HFFc6 (cell line): ENCODE measurements around the gene MNAT1. TPM values are rescaled to one million over a fixed set of nuclear protein-coding genes. Genes with fewer than 3 reads are reported as not detected.

Source experiments
- DNase-seq: peaks from one replicate; pipeline ENCODE4 v3.0.0-alpha.2; 2018
- H3K27ac Mint-ChIP-seq: 2 replicates; pipeline ENCODE4 v1.8.0; 2020; ENCODE audit warnings: mild to moderate bottlenecking, mixed read lengths
- H3K27me3 Mint-ChIP-seq: 2 replicates; pipeline ENCODE4 v1.8.0; 2021; ENCODE audit warnings: mild to moderate bottlenecking, moderate library complexity, mixed read lengths; ENCODE audit not compliant: insufficient read depth
- H3K36me3 Mint-ChIP-seq: 2 replicates; pipeline ENCODE4 v1.8.0; 2021; ENCODE audit warnings: low read depth, mixed read lengths
- H3K4me1 Mint-ChIP-seq: 2 replicates; pipeline ENCODE4 v1.8.0; 2020; ENCODE audit warnings: low read depth, mixed read lengths
- H3K4me3 Mint-ChIP-seq: 2 replicates; pipeline ENCODE4 v1.8.0; 2020; ENCODE audit warnings: mild to moderate bottlenecking, moderate library complexity, mixed read lengths
- H3K9me3 Mint-ChIP-seq: 2 replicates; pipeline ENCODE4 v1.8.0; 2020; ENCODE audit warnings: mild to moderate bottlenecking, mixed read lengths
- total RNA-seq, 6 experiments: library from RNA; stranded (reverse); fragmentation: NEBNext Ultra II Directional; extraction: Animal tissue kit (Norgen Biotek cat#: 25700); gene quantifications; 2 replicates in 1 of 6; 3 replicates in 5 of 6; pipeline ENCODE4 v1.2.3, GENCODE V29; 2021
- TF ChIP-seq, protein P1 (sequence below): fragments of 200-600 bp; sonication (generic); IDR thresholded peaks from 2 replicates; pipeline ENCODE4 v1.5.0; 2021; ENCODE audit warnings: antibody characterized with exemption, mild to moderate bottlenecking

MNAT1 gene
- total RNA-seq, 6 experiments from 2014 or later: 55.8 to 69.4 (median 58.7) TPM

DNA sequence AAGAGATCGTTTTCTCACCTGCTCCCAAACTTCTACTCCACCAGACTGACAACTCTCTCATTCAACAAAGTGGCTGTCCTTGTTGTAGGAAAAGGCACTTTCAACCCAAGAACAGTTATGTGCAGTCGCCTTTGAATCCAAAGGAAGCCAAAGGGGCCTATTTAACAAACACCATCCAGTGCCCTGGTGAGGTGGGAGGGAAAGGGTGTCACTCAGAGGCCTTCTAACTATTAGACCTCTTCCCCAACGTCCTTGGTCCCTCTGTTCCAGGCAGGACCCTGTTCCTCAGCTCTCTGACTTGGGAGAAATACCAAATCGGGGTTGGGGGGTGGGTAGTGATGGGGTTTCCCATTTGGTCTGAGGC is 13.6 kb upstream of the MNAT1 start:
- Mint-ChIP-seq H3K4me1 (peaks cover 31% of the 10 kb centered on the region), H3K4me3 (peak overlapping the region; percentile 98), H3K9me3 (no peaks in the 10 kb centered on the region), H3K27me3 (no peaks in the 10 kb centered on the region; the same call in 1 of the 2 replicates), H3K36me3 (peaks cover 17% of the 10 kb centered on the region; the same call in 1 of the 2 replicates), H3K27ac (peak overlapping the region; percentile 72)
- TF ChIP-seq, protein P1, sequence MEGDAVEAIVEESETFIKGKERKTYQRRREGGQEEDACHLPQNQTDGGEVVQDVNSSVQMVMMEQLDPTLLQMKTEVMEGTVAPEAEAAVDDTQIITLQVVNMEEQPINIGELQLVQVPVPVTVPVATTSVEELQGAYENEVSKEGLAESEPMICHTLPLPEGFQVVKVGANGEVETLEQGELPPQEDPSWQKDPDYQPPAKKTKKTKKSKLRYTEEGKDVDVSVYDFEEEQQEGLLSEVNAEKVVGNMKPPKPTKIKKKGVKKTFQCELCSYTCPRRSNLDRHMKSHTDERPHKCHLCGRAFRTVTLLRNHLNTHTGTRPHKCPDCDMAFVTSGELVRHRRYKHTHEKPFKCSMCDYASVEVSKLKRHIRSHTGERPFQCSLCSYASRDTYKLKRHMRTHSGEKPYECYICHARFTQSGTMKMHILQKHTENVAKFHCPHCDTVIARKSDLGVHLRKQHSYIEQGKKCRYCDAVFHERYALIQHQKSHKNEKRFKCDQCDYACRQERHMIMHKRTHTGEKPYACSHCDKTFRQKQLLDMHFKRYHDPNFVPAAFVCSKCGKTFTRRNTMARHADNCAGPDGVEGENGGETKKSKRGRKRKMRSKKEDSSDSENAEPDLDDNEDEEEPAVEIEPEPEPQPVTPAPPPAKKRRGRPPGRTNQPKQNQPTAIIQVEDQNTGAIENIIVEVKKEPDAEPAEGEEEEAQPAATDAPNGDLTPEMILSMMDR: no peak
- no peak for DNase-seq

DNA sequence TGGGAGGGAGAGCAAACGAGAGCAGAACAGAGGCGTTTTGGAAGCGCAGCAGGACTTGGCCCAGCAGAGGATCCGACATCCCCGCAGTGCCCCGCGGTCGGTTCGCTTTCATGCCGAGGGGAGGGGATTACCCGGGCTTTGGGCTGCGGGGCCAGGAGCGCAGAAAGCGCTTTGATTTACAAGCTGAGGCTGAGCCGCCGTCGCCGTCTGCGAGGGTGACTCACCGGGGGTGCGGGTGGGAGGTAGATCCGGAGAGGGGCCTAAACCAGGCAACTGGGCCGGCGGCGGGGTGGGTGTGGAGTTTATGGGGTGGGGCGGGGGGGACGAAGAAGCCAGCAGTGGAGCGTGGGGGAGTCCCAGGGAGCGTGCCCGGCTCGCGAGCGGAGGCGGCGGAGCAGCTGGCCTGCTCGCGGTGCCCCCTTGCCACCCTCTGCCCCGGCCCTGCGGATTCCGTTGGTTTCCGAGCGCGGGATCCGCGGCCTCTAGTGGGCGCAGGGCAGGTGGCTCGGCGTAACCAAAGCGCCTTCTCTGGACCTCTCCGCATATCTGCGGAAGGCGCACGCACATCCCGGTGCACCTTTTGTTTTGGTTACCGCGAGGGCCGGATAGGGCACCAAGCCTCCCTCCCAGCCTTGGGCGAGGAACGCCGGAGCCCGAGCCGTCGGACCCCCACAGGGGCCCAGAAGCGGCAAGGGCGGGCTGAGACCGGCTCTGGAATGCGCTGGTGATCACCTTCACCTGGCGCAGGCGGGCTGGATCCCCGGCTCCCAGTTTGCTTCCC is 13.0 kb upstream of the MNAT1 start:
- H3K4me1 Mint-ChIP-seq: peaks cover 31% of the 10 kb centered on the region
- peak; percentile 47 for DNase-seq
- no peaks in the 10 kb centered on the region for H3K9me3 Mint-ChIP-seq
- H3K4me3 Mint-ChIP-seq: peak overlapping the region; percentile 98
- peak overlapping the region; percentile 84 for H3K27ac Mint-ChIP-seq
- TF ChIP-seq, protein P1: peak; percentile 69
- peaks cover 17% of the 10 kb centered on the region; the same call in 1 of the 2 replicates for H3K36me3 Mint-ChIP-seq
- no peaks in the 10 kb centered on the region; the same call in 1 of the 2 replicates for H3K27me3 Mint-ChIP-seq

DNA sequence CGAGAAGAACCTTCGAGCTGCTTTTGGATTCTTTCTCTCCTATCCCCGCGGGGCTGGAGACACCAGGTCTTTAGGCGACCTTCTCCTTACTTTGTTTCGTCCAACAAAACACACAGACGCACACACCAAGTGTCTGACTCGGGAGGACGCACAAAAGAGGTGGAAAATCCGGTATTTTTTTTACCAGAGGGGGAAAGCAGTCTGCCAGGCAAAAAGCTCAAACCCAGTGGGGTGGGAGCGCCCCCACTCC is 12.5 kb upstream of the MNAT1 start:
- no peak for DNase-seq
- H3K27ac Mint-ChIP-seq: peak overlapping the region; percentile 84
- no peaks in the 10 kb centered on the region; the same call in 1 of the 2 replicates for H3K27me3 Mint-ChIP-seq
- peaks cover 31% of the 10 kb centered on the region for H3K4me1 Mint-ChIP-seq
- H3K4me3 Mint-ChIP-seq: peak overlapping the region; percentile 98
- TF ChIP-seq, protein P1: no peak
- H3K36me3 Mint-ChIP-seq: peaks cover 17% of the 10 kb centered on the region; the same call in 1 of the 2 replicates
- no peaks in the 10 kb centered on the region for H3K9me3 Mint-ChIP-seq

DNA sequence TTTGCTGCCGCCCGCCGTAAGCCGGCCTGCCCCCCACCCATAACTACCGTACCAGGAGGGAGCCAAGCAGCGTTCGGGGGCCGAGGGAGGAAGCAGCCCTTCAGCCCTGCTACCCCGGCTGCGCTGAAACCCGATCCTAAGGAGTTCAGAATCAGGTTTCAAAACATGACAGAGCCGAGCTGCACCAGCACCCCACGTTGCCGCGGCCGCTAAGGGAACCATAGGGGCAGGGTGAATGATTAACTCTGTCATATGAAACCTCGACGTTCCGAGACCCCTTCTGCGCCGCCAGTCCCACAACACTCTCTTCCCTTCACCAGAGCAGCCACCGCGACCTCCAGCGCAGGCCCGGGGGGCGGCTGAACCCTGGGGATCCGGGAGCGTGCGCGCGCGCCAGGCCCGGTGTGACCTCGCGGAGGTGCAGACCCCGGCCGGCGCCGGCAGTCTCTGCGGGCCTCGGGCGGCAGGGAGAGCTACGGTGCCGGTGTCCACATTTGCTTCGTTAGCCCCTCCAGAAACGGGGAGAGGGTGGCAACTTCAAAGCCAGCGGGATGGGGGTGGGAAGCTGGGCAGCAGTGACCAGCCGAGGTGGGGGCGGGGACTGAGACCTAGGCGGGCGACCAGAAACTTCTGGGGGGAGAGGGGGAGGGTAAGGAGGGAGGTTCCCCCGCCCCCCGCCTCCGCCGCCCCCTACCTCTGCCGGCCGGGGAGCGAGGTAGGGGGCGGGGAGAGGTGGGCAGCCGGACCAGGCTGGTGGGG is 12.0 kb upstream of the MNAT1 start:
- no peaks in the 10 kb centered on the region for H3K9me3 Mint-ChIP-seq
- peak overlapping the region; percentile 84 for H3K27ac Mint-ChIP-seq
- H3K4me1 Mint-ChIP-seq: peaks cover 31% of the 10 kb centered on the region
- peak; percentile 39 for DNase-seq
- peak overlapping the region; percentile 98 for H3K4me3 Mint-ChIP-seq
- TF ChIP-seq, protein P1: no peak
- H3K36me3 Mint-ChIP-seq: peaks cover 17% of the 10 kb centered on the region; the same call in 1 of the 2 replicates
- H3K27me3 Mint-ChIP-seq: no peaks in the 10 kb centered on the region; the same call in 1 of the 2 replicates

DNA sequence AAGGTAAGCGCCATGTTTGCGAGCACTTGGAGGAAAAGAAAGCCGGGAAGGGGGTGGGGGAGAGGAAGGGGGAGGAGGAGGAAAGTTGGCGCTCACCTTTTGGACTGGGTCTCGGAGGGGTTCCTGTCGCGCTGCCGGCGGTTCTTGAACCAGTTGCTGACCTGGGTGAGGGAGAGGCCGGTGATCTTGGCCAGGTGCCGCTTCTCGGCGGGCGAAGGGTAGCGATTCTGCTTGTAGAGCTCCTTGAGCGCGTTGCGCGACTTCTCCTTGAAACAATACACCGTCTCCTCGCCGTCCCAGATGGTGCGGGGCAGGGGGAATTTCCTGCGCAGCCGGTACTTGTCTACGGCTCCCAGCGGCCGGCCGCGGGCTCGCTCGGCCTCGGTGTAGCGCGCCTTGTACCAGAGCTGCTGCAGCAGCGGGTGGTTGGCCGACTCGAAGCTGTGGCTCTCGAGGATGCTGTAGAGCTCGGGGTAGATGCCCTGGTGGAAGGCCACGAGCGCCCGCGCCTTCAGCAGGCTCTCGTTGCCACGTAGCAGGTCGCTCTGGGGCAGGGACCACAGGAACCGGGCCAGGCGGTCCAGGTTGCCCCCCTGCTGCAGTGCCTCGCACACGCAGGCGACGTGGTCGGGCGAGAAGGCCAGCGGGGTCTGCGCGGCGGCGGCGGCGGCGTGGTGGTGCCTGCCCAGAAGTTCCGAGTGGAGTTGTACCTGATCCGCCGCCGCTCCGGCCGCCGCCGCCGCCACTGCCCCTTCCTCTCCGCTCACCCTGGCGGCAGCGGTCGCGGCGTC is 11.2 kb upstream of the MNAT1 start:
- Mint-ChIP-seq H3K27ac (peak overlapping the region; percentile 97), H3K4me3 (peak overlapping the region; percentile 98)
- TF ChIP-seq, protein P1: no peak

More for the DNA sequence above, 11.2 kb upstream of the MNAT1 start:
- H3K9me3 Mint-ChIP-seq: no peaks in the 10 kb centered on the region
- H3K36me3 Mint-ChIP-seq: peaks cover 14% of the 10 kb centered on the region; the same call in 1 of the 2 replicates
- no peaks in the 10 kb centered on the region; the same call in 1 of the 2 replicates for H3K27me3 Mint-ChIP-seq
- DNase-seq: peak; percentile 46
- peaks cover 27% of the 10 kb centered on the region for H3K4me1 Mint-ChIP-seq
